GM19468 (cell line): ENCODE results near the gene MAGEA10.
"Not testable (repeated sequence)": the region's sequence is repeated elsewhere in the genome, so short reads cannot be mapped to it uniquely, and the experiment has no call there.

Source experiments
- ATAC-seq: cut with Tn5 transposase; IDR thresholded peaks from one replicate; pipeline ENCODE4 v1.9.1; 2021; ENCODE audit warnings: mild to moderate bottlenecking, moderate library complexity, moderate number of reproducible peaks; ENCODE audit not compliant: unreplicated experiment; ENCODE audit errors: extremely low read depth

Gene MAGEA10

DNA sequence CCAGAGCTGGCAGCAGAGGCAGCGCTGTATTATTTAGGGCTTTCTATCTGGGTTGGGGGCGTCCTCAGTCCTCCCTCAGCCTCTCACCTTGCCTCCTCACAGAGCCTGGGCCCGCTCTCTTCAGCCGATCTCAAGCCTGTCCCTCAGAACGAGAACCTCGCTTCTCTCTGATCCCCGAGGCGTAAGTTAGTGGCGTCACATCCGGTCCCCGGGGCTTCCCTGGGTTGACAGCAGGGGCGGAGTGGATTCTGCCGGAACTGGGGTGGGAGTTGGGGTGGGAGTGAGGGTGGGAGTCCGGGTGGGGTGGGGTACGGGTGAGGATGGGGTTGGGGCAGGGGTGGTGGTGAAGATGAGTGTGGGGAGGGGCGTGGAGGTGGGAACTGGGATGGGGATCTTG lies at the start of gene MAGEA10:
MAGEA10 (minus strand) TSS at position 190 of the 397 bp plus-strand sequence. CDS start 2,957 bp downstream, outside the sequence.
- ATAC-seq, result no peak

- no peak for ATAC-seq
Observed at GRCh38 chrX:152177497-152178269, 39.3 kb upstream of the MAGEA10 start.

DNA sequence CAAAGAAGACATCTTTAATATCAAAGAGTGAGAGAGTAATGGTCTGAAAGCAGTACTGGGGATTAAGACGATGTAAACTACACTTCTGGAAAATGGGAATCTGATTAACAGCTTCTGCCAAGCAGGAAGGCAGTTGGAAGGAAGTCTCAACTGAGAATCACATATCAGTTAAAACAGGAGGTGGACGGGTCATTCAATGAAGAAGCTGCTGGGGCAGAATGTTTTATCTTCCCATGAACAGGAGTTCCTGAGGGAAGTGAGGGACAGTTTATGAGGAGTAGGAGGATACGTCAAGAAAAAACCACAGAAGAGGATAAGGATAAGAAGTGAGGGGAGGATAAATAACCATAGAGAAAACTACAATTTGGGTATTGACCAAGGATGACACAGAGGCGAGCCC lies 38.7 kb upstream of the MAGEA10 start:
- no peak for ATAC-seq

DNA sequence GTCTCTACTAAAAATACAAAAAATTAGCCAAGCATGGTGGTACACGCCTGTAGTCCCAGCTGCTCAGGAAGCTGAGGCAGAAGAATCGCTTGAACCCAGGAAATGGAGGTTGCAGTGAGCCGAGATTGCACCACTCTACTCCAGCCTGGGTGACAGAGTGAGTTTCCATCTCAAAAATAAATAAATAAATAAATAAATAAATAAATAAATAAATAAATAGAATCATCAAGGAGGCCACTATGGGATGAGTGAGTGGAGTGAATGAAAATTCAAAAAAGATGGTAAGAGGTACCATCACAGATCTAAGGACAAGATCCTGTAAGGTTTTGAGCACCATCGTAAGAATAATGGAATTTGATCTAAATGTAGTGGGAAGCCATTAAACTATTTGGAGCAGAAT lies 37.5 kb upstream of the MAGEA10 start:
- not testable (repeated sequence) for ATAC-seq

GRCh38 chrX:152173923-152174322 lies 35.5 kb upstream of the MAGEA10 start:
- ATAC-seq, result not testable (repeated sequence)

GRCh38 chrX:152170621-152171020 lies 32.2 kb upstream of the MAGEA10 start:
- no peak for ATAC-seq

DNA sequence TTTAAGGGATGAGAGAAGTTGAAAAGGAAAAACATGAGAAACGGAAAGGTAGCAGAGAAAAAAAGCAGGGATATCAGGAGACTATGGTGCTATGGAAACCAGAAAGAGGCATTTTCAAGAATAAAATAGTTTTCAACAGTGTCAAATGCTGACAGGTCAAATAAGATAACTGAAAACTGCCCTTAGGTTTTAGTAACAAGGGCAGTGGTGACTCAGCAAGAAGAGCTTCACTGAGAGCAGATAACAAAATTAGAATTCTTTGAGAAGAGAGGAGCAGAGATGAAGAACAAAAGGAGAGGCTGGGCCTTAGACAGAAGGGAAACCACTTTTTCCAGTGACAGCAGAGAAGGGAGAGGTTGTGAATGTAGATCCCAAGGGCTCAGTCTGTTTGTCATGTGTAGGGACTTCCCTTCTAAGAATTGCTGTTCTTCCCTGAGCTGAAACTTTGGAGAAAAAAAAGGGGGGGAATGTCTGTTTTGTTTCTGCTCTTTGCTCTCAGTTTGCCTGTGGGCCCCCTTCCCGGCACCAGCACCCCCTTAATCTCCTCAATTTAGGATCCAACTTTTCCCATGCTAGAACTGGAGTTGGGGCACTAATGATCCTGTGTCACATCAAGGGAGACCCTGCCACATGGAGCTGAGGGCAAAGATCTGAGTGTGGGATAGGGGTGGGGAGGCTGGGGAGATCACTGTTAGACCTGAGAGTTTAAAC lies 26.8 kb upstream of the MAGEA10 start:
- no peak for ATAC-seq

DNA sequence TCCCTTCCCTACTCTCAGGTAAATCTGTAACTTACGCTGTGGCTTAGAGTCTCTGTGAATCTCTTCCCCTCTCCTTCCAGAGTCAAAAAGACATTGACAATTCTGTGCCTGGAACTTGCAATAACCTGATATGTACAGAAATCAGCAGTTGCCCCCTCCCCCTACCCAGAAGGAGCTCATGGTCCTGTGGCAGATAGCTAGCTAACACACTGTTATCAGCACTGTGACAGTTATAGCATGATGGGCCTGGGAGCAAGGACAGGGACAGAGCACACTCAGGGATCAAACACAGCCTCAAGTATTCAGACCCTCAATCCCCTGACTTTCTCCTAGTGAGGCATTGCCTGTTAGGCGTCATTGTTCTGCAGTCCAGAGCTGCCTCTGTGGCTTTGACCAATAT lies 18.7 kb upstream of the MAGEA10 start:
- ATAC-seq, result no peak

GRCh38 chrX:152155766-152156310 lies 17.5 kb upstream of the MAGEA10 start:
- no peak for ATAC-seq

DNA sequence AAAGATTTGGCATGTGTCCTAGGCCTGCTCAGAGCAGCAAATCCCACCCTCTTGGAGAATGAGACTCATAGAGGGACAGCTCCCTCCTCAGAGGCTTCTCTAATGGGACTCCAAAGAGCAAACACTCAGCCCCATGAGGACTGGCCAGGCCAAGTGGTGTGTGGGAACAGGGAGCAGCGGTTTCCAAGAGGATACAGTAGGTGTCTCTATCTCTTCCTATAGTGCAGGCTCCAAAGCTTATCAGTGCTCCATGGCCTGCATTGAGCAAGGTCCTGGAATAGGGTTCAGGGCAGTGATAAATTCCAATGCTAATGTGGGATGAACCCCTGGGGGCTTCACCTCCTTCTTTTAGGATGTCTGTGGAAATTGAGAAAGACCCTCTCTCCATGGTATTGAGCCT lies 15.7 kb upstream of the MAGEA10 start:
- no peak for ATAC-seq

- ATAC-seq, result no peak
Observed at GRCh38 chrX:152151256-152151655, 12.9 kb upstream of the MAGEA10 start.

DNA sequence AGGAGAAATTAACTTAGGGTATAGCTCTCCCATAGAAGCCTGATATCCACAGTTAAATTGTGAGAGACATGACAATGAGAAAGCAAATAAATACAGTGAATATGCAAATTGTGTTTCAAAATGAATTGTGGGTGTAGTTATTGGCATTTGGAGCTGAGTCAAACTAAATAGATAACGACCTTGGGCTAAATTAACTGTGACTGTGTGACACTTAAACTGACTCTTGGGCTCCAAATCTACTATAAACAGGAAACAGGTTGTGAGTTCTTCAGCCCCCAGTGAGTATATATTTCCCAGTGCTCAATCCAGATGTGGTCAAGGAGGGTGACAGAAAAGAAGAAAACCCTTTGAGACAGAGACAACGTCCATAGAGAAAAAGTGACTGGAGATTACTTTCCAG lies 11.3 kb upstream of the MAGEA10 start:
- no peak for ATAC-seq

DNA sequence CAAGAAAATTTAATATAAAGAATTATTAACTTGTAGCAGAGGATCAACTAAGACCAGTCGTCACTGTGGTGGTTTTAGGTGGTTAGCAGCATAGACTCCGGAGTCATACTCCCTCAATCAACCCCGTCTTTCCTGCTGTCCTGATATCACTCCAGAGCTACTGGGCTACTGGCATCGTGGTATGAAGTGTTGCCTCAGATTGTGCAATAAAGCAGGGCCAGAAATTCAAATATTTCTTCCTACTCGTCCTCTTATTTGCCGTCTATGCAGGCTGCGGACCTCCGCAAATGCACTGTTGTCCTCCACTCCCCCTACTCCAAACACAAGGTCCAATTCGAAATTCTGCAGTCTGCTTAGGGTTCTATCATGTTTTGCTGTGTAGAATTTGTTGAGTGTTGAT lies 1.2 kb upstream of the MAGEA10 start:
- no peak for ATAC-seq

- ATAC-seq, result no peak
Observed at GRCh38 chrX:152137771-152138387, 498 bp downstream of the MAGEA10 start.

DNA sequence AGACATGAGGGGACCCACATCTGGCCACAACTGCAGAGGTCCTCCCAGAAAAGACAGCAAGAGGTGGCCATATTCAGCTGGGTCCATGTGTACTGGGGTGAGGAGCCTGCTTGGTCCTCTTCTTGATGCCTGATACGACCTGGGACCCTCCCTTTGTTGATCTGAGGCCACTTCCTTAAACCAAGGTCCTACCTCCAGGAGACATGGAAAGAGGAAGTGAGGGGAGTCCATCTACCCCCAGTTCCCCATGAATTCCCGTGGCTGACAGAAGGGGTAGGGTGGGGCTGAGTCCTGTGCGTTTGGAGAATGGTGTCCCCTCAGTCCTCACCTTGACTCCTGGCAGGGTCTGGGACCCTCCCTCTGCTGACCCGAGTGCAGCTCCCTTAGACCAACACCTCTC lies 2.1 kb downstream of the MAGEA10 start:
- no peak for ATAC-seq

GRCh38 chrX:152131525-152131924 lies 6.9 kb downstream of the MAGEA10 start:
- no peak for ATAC-seq

DNA sequence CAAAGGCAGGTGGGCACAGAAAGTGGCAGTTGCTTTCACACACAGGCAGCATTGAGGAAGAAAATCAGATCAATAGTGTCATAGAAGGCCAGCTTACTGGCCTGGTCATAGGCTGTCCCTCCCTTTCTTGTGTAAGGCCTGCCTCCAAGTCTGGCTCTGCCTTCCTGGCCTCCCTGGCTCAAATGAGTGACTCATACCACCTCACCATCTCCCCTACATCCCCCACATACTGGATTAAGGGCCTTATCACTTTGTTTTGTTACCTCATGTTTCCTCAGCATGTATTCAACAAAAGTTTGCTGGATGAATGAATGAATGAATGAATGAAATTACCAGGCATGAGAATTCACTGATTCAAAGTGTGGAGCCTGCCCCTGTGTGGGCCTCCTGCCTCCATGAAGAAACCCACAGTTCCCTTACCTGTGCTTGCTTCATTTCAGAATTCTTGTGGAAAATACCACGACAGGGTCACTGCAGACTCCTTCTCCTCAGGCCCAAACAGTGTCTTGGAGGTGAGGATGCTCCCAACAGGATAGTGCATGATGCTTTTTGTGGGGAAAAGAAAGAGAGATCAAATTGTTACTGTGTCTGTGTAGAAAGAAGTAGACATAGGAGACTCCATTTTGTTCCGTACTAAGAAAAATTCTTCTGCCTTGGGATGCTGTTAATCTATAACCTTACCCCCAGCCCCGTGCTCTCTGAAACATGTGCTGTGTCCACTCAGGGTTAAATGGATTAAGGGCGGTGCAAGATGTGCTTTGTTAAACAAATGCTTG lies 9.1 kb downstream of the MAGEA10 start:
- not testable (repeated sequence) for ATAC-seq

DNA sequence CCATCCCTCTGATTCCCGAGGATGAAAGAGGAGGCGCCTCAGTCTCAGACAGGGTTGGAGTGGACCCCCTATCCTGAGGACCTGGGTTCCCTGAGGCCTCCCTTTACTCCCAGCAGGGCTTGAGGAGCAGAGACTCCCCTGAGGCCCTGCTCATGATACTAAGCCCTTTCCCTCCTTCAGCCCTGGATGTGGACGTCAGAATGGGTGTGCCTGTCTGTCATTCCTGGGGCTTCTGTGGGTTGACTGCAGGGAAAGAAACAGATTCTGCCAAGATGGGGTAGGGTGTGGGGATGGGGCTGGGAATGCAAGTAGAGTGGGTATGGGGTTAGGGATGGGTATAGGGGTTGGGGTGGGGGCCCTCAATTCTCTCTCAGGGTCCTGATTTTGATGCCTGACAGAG lies 21.1 kb downstream of the MAGEA10 start:
- ATAC-seq, result no peak

DNA sequence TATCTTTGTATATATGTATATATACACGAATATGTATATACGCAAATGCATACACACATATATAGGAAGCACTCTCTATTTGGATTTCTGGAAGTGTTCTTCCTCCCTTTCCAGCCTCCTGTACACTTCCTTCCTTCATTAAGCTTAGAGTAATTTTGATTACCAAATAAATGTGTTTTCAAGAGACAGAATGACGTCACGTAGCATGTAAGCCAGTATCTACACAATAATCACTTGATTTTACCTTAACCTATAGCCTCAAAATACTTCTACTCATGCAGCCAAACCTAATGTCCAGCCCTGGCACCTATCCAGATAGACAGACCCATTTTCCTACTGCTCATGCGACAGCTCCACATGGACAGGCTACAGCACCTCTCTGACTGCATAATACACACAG lies 29.9 kb downstream of the MAGEA10 start:
- ATAC-seq, result no peak

GRCh38 chrX:152103866-152104265 lies 34.5 kb downstream of the MAGEA10 start:
- no peak for ATAC-seq
